Germinal center (tissue), 1 donor: Measurements from ENCODE around the gene SGK1.

Experiments
- DNase-seq: peaks from one replicate; pipeline ENCODE4 v3.0.0; 2012; ENCODE audit warnings: mixed read lengths, low spot score

The SGK1 gene

GRCh38 chr6:134119486-134119885 is 198.4 kb downstream of the SGK1 start:
- no peak for DNase-seq
